K562 (cell line): ENCODE measurements around the gene KNDC1. TPM values are rescaled to one million over a fixed set of nuclear protein-coding genes. Genes with fewer than 3 reads are reported as not detected.

ENCODE experiments used
- ATAC-seq: fragments of 200-7000 bp; cut with Tn5 transposase; 3 replicates; pipeline ENCODE4 v1.9.1; 2020; ENCODE audit warnings: moderate library complexity
- BruUV-seq: library from RNA; stranded (reverse); fragments of 400-500 nt; replicated peaks from 2 replicates; lab custom pipeline; 2021; lab: Mats Ljungman, UMichigan
- CTCF ChIA-PET: fragments of 300-600 bp; formaldehyde crosslinking; extraction: SDS; loops from one replicate; lab custom pipeline; 2021; ENCODE audit warnings: low intra/inter-chr PET ratio; lab: Yijun Ruan, JAX
- POLR2A ChIA-PET: fragments of 300-600, 350-650 bp; sonication (Branson Sonifier 250); formaldehyde crosslinking; extraction: SDS; loops from one replicate; lab custom pipeline; 2021; ENCODE audit warnings: antibody characterized with exemption, inconsistent platforms; lab: Yijun Ruan, JAX
- DNase-seq, 4 experiments: peaks; one replicate each; pipeline versions ENCODE4 v3.0.0 to v3.0.0-alpha.2; 2011 to 2018; ENCODE audit warnings: low spot score in 3 of 4, mixed read lengths in 3 of 4; ENCODE audit errors: extremely low read depth in 1 of 4
- FAIRE-seq: peaks from 2 replicates; lab custom pipeline; 2011; peaks lifted over from hg19 to GRCh38; lab: Jason Lieb, UNC
- H2AFZ ChIP-seq: 2 replicates; pipeline ENCODE4 v1.6.0; 2011; ENCODE audit warnings: low read depth, low read length, control low read depth, inconsistent platforms
- H3K27ac ChIP-seq: fragments of 200-600 bp; 3 replicates; pipeline ENCODE4 v1.8.0; 2011; ENCODE audit warnings: low read depth, mild to moderate bottlenecking, control low read depth, inconsistent platforms, low read length, moderate library complexity, mixed read lengths; ENCODE audit errors: extremely low read depth
- H3K27me3 ChIP-seq, 2 experiments: fragments of 300-600 bp in 1 of 2; 2 replicates in 1 of 2; 3 replicates in 1 of 2; pipeline versions ENCODE4 v1.6.0 to v1.8.0; 2011; ENCODE audit warnings: inconsistent platforms in 2 of 2, low read length in 2 of 2, mild to moderate bottlenecking in 1 of 2, mixed read lengths in 1 of 2, moderate library complexity in 1 of 2; ENCODE audit not compliant: control insufficient read depth in 2 of 2, insufficient read depth in 2 of 2
- H3K36me3 ChIP-seq: fragments of 300-600 bp; 3 replicates; pipeline ENCODE4 v1.8.0; 2011; ENCODE audit warnings: mild to moderate bottlenecking, low read length, inconsistent platforms; ENCODE audit not compliant: control insufficient read depth, insufficient read depth
- H3K4me1 ChIP-seq, 2 experiments: fragments of 200-600 bp in 1 of 2; replicated peaks in 1 of 2; 2 replicates in 1 of 2; 3 replicates in 1 of 2; pipeline versions ENCODE4 v1.5.1 to v1.8.0; 2011; ENCODE audit warnings: inconsistent platforms in 2 of 2, low read length in 2 of 2, mild to moderate bottlenecking in 1 of 2, mixed read lengths in 1 of 2, moderate library complexity in 1 of 2; ENCODE audit not compliant: control insufficient read depth in 2 of 2, insufficient read depth in 2 of 2
- H3K4me2 ChIP-seq: 2 replicates; pipeline ENCODE4 v1.6.1; 2011; ENCODE audit warnings: low read length, control low read depth, inconsistent platforms, mixed read lengths; ENCODE audit not compliant: insufficient read depth
- H3K4me3 ChIP-seq: fragments of 200-600 bp; sonication (generic), shearing (Covaris generic); 2 replicates; pipeline ENCODE4 v1.5.1; 2016; ENCODE audit warnings: control low read depth, inconsistent platforms
- H3K79me2 ChIP-seq: fragments of 200-600 bp; 3 replicates; pipeline ENCODE4 v1.8.0; 2011; ENCODE audit warnings: low read length, inconsistent platforms; ENCODE audit not compliant: control insufficient read depth, insufficient read depth
- H3K9ac ChIP-seq, 2 experiments: 2 replicates each; pipeline versions ENCODE4 v1.6.0 to v1.6.1; 2011; ENCODE audit warnings: low read depth in 2 of 2, low read length in 2 of 2, control low read depth in 1 of 2, inconsistent platforms in 1 of 2, mild to moderate bottlenecking in 1 of 2, mixed read lengths in 1 of 2; ENCODE audit not compliant: insufficient read depth in 1 of 2
- H3K9me1 ChIP-seq: one replicate; pipeline ENCODE4 v1.6.0; 2011; ENCODE audit warnings: inconsistent platforms, mild to moderate bottlenecking, low read length, moderate library complexity; ENCODE audit not compliant: control insufficient read depth, insufficient read depth
- H3K9me3 ChIP-seq: replicated peaks from 2 replicates; pipeline ENCODE4 v1.5.1; 2011; ENCODE audit warnings: low read depth, low read length, inconsistent platforms; ENCODE audit not compliant: control insufficient read depth, insufficient read depth
- H4K20me1 ChIP-seq: replicated peaks from 2 replicates; pipeline ENCODE4 v1.6.1; 2011; ENCODE audit warnings: low read length, inconsistent platforms, mixed read lengths; ENCODE audit not compliant: control insufficient read depth, insufficient read depth
- ELF2 ChIP-seq: fragments of 250-450 bp; sonication (Bioruptor Pico); IDR thresholded peaks from 2 replicates; pipeline ENCODE4 v1.5.0; 2021; ENCODE audit warnings: mild to moderate bottlenecking
- MXI1 ChIP-seq: IDR thresholded peaks from 2 replicates; pipeline ENCODE4 v1.6.1; 2011; ENCODE audit warnings: low read depth, mild to moderate bottlenecking, improper control_type of control experiment, low read length
- PTRF ChIP-seq: fragments of 450-650 bp; IDR thresholded peaks from 2 replicates; pipeline ENCODE4 v1.6.1; 2016; ENCODE audit warnings: mild to moderate bottlenecking, missing genetic modification characterization, missing compliant biosample characterization
- ZBTB40 ChIP-seq, 2 experiments: fragments of 450-650 bp in 1 of 2; sonication (generic) in 1 of 2; formaldehyde crosslinking in 1 of 2; IDR thresholded peaks; 2 replicates each; pipeline versions ENCODE4 v1.7.1 to v1.9.0; 2016 to 2022; ENCODE audit warnings: inconsistent platforms in 1 of 2, mild to moderate bottlenecking in 1 of 2, missing genetic modification reagents in 1 of 2
- WGBS: fragments of 100-300 bp; shearing (Covaris generic); methylation state at CpG from one replicate; pipeline ENCODE4 v1.1.6; 2016; ENCODE audit warnings: low coverage, mixed read lengths; ENCODE audit not compliant: insufficient coverage; ENCODE audit errors: missing lambda C conversion rate; 5-methylcytosine and 5-hydroxymethylcytosine counted together
- in situ Hi-C: fragments of 300-500 bp; cut with MboI; formaldehyde crosslinking; loops from 4 replicates; pipeline ENCODE4 v1.15.0; 2018; ENCODE audit warnings: inconsistent platforms, mixed read lengths
- intact Hi-C: fragments of 100-400 bp; cut with micrococcal nuclease; formaldehyde crosslinking; loops from 2 replicates; pipeline ENCODE4 v1.14.2; 2022
- polyA plus RNA-seq, 8 experiments: library from polyadenylated mRNA; depleted of rRNA in 4 of 8; stranded (reverse) in 5 of 8; unstranded in 3 of 8; fragments of >200 nt; fragmentation: Nextera tagmentation in 2 of 8; fragmentation: Illumina TruSeq in 1 of 8; extraction: Ambion mirVana in 2 of 8; extraction: Trizol in 1 of 8; gene quantifications; 2 replicates each; pipeline versions ENCODE4 v1.2.1 to v1.2.3, GENCODE V29; 2011 to 2014; ENCODE audit warnings: inconsistent platforms in 1 of 8, missing spikeins in 1 of 8
- total RNA-seq, 7 experiments: library from RNA; depleted of rRNA in 6 of 7; stranded (reverse); fragments of >200 nt in 6 of 7; fragmentation: Illumina TruSeq in 2 of 7; extraction: Trizol in 2 of 7; gene quantifications; 2 replicates each; pipeline versions ENCODE4 v1.2.1 to v1.2.3, GENCODE V29; 2011 to 2021; ENCODE audit warnings: low replicate concordance in 1 of 7

The KNDC1 gene
- total and polyA plus RNA-seq, 9 of the 15 experiments (the other 6 are each of a cell fraction or from before 2014, with no cell fraction given): 0.07 to 0.26 (median 0.11) TPM; not detected in 6

- ATAC-seq: no peak
- intact Hi-C loops: no loop called here
- no peaks in the 10 kb centered on the region for H3K9me1 ChIP-seq
- 26% methylated on average over 15 of the region's 20 CpGs for WGBS
- no peak for TF ChIP-seq ELF2 (CRISPR knock-in tag)
- no peak for TF ChIP-seq PTRF (tag)
- no peaks in the 10 kb centered on the region for H3K79me2 ChIP-seq
- H3K9me3 ChIP-seq: no peaks in the 10 kb centered on the region; the same call in 1 of the 2 replicates
- H3K27ac ChIP-seq: no peak overlapping the region
- H3K27me3 ChIP-seq: peaks cover 2 to 43% of the 10 kb centered on the region in 2 experiments; a peak in 3 of 5 replicates
- POLR2A ChIA-PET: no interaction called here
- in situ Hi-C loops: no loop called here
- no peak overlapping the region for H3K4me3 ChIP-seq
- peaks cover 0 to 53% of the 10 kb centered on the region in 2 experiments; a peak in 1 of 5 replicates for H3K4me1 ChIP-seq
- CTCF ChIA-PET: no interaction called here
- H3K4me2 ChIP-seq: no peak overlapping the region
- BruUV-seq: no TSS peak
- no peak for FAIRE-seq
- no peaks in the 10 kb centered on the region for H3K36me3 ChIP-seq
- H3K9ac ChIP-seq: no peak overlapping the region
- no peak overlapping the region for H2AFZ ChIP-seq
- H4K20me1 ChIP-seq: no peaks in the 10 kb centered on the region
- no peak for DNase-seq
Observed at GRCh38 chr10:133209641-133210040, 49.6 kb downstream of the KNDC1 start.

GRCh38 chr10:133210398-133211140 is 50.5 kb downstream of the KNDC1 start:
- WGBS: 7% methylated on average over 15 of the region's 27 CpGs
- Histone ChIP-seq H3K79me2 (no peaks in the 10 kb centered on the region), H3K9ac (no peak overlapping the region), H3K36me3 (no peaks in the 10 kb centered on the region), H3K4me2 (no peak overlapping the region), H3K9me3 (no peaks in the 10 kb centered on the region; the same call in 1 of the 2 replicates), H3K27ac (no peak overlapping the region), H3K9me1 (no peaks in the 10 kb centered on the region), H3K27me3 (peaks cover 5 to 43% of the 10 kb centered on the region in 2 experiments; a peak in 4 of 5 replicates), H4K20me1 (no peaks in the 10 kb centered on the region), H2AFZ (no peak overlapping the region), H3K4me1 (peaks cover 0 to 49% of the 10 kb centered on the region in 2 experiments; a peak in 1 of 5 replicates), H3K4me3 (no peak overlapping the region)
- no peak for FAIRE-seq
- in situ Hi-C loops (no loop called here), intact Hi-C loops (no loop called here)
- ATAC-seq: no peak
- DNase-seq: no peak
- BruUV-seq: no TSS peak
- POLR2A ChIA-PET: interaction anchor here (0.6 kb wide), 1 partner anchor 16 kb away, joined by 3 read pairs; no protein-coding TSS in a partner anchor
- CTCF ChIA-PET: interaction anchor here (0.7 kb wide), 1 partner anchor 38 kb away, joined by 4 read pairs; no protein-coding TSS in a partner anchor
- no peak for TF ChIP-seq MXI1
- no peak for TF ChIP-seq ZBTB40 (IDR thresholded peaks at IDR 0.05)
- no peak for TF ChIP-seq ZBTB40 (CRISPR knock-in tag; IDR thresholded peaks at IDR 0.05)
